ENCODE data around the gene EVX2. TPM values are rescaled to one million over a fixed set of nuclear protein-coding genes. Genes with fewer than 3 reads are reported as not detected.

Gene EVX2
- total RNA-seq, 4 donors from 2014 or later: not detected

DNA sequence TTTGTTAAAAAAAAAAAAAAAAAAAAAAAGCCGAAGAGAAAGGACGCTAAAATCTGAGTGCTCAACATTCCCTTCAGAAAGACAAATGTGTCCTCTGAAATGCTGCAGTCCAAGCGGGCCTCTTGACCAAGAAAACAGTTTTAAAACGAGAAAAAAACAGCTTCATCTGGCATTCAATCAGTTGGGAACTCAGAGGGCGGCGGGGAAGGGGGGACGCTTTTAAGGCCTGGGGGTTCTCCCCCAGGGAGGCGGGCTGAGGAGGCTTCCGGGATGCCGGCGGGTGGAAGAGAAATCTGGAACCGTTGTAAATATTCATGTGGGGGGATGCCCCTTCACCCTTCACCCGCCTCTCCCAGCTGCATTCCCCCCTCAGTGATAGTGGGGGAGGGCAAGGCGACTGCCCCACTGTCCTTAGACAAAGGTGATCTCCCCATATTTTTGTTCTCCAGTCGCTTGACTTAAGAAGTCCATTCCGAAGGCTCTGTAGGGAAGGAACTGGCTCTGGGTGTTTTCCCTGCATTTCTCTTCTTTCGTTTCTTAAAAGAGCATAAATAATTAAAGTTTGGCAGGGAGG lies 20.1 kb upstream of the EVX2 start:
- 7 to 9% methylated on average over 17 of the region's 17 CpGs for WGBS, 2 donors
- no peaks in the 10 kb centered on the region for H3K36me3 ChIP-seq
- peaks cover 10 to 34% of the 10 kb centered on the region in 2 donors for H3K4me1 ChIP-seq
- no peak overlapping the region for H3K27ac ChIP-seq
- H3K4me3 ChIP-seq (replicated peaks in 1 of 3): no peak overlapping the region
- DNase-seq: no peak
- no peaks in the 10 kb centered on the region for H3K9me3 ChIP-seq
- TF ChIP-seq, protein P1, sequence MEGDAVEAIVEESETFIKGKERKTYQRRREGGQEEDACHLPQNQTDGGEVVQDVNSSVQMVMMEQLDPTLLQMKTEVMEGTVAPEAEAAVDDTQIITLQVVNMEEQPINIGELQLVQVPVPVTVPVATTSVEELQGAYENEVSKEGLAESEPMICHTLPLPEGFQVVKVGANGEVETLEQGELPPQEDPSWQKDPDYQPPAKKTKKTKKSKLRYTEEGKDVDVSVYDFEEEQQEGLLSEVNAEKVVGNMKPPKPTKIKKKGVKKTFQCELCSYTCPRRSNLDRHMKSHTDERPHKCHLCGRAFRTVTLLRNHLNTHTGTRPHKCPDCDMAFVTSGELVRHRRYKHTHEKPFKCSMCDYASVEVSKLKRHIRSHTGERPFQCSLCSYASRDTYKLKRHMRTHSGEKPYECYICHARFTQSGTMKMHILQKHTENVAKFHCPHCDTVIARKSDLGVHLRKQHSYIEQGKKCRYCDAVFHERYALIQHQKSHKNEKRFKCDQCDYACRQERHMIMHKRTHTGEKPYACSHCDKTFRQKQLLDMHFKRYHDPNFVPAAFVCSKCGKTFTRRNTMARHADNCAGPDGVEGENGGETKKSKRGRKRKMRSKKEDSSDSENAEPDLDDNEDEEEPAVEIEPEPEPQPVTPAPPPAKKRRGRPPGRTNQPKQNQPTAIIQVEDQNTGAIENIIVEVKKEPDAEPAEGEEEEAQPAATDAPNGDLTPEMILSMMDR (IDR thresholded peaks at IDR 0.05): no peak
- no peak for TF ChIP-seq POLR2A (IDR thresholded peaks at IDR 0.05)
- intact Hi-C loops (cut with DNase I): no loop called here
- peaks cover 75% of the 10 kb centered on the region for H3K27me3 ChIP-seq

DNA sequence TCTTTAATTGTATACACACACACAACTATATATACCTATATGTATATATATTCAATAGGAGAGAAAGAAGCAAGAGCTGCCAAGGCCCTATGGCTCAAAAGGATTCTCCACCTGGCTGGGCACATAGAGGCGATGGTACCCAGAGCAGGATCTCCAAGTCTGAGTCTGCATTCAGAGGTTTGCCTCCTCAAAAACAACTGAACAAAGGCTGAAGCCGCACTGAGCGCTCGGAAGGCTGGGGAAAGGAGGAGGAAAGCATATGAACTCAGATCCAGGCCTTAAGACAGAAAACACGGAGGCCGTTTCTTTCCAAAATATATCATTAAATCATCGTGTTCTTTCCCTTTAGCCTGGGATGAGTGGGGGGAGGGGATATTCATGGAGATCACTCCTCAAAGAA lies 19.4 kb upstream of the EVX2 start:
- H3K4me3 ChIP-seq (replicated peaks in 1 of 3): no peak overlapping the region
- H3K27ac ChIP-seq: no peak overlapping the region
- peaks cover 10 to 28% of the 10 kb centered on the region in 2 donors for H3K4me1 ChIP-seq
- intact Hi-C loops (cut with DNase I): no loop called here
- 23 to 29% methylated on average over 7 of the region's 7 CpGs for WGBS, 2 donors
- H3K9me3 ChIP-seq: no peaks in the 10 kb centered on the region
- TF ChIP-seq, protein P1 (IDR thresholded peaks at IDR 0.05): no peak
- no peak for TF ChIP-seq POLR2A (IDR thresholded peaks at IDR 0.05)
- no peaks in the 10 kb centered on the region for H3K36me3 ChIP-seq
- peaks cover 75% of the 10 kb centered on the region for H3K27me3 ChIP-seq
- DNase-seq: no peak

DNA sequence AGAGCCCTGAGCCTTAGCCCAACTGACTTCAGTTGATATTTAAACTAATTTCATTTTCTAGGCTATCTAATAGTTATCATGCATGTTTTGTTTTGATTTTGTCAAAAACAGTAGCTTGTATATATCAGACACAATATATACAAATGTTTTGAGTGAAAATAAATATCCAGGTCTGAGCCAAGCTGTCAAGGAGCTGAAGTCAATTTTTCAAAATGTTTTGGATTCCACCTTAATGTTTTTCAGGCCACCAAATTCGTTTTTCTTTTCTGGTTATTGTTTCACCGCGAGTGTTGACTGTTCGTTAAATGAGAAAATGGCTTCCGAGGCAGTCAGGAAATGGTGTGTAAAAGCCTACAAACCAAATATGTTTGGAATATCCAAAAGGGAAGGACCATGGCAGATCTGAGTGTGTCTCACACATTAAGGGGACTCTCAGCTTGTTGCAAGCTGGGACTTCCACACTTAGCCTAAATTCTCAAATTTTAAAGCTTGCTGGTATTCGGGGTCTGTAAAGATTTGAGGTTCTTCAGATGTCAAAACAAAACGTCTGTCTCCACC lies 18.6 kb upstream of the EVX2 start:
- H3K36me3 ChIP-seq: no peaks in the 10 kb centered on the region
- H3K27ac ChIP-seq: no peak overlapping the region
- DNase-seq: no peak
- peaks cover 11 to 28% of the 10 kb centered on the region in 2 donors for H3K4me1 ChIP-seq
- TF ChIP-seq POLR2A (IDR thresholded peaks at IDR 0.05): no peak
- TF ChIP-seq, protein P1 (IDR thresholded peaks at IDR 0.05): no peak
- H3K9me3 ChIP-seq: no peaks in the 10 kb centered on the region
- intact Hi-C loops (cut with DNase I): no loop called here
- no peak overlapping the region for H3K4me3 ChIP-seq (replicated peaks in 1 of 3)
- WGBS, 2 donors: 22 to 23% methylated on average over 7 of the region's 7 CpGs
- H3K27me3 ChIP-seq: peaks cover 79% of the 10 kb centered on the region

DNA sequence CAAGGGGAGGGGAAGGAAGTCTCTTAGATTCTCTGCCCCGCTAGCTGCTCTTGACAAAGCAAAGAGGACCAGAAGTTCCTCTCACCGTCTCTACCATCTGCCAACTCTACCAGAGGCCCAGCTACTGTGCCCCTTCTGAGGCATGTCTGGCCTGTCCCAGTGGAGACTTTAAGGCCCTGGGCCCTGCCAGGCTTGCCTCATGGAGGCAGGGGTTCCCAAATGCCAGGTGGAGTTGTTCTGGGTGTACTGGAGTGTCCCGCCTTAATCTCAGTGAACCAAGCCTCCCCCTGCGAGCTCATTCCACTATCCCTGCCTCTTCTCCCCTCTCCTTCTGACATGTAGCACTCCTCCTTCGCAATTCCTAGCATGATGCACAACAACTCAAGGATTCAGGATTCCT lies 18.1 kb upstream of the EVX2 start:
- Histone ChIP-seq H3K9me3 (no peaks in the 10 kb centered on the region), H3K36me3 (no peaks in the 10 kb centered on the region), H3K4me1 (peaks cover 16 to 29% of the 10 kb centered on the region in 2 donors), H3K27me3 (peaks cover 84% of the 10 kb centered on the region), H3K27ac (no peak overlapping the region), H3K4me3 (replicated peaks in 1 of 3) (no peak overlapping the region)
- DNase-seq: no peak
- 32 to 39% methylated on average over 5 of the region's 5 CpGs for WGBS, 2 donors
- intact Hi-C loops (cut with DNase I): no loop called here
- TF ChIP-seq, protein P1 (IDR thresholded peaks at IDR 0.05): no peak
- TF ChIP-seq POLR2A (IDR thresholded peaks at IDR 0.05): no peak

DNA sequence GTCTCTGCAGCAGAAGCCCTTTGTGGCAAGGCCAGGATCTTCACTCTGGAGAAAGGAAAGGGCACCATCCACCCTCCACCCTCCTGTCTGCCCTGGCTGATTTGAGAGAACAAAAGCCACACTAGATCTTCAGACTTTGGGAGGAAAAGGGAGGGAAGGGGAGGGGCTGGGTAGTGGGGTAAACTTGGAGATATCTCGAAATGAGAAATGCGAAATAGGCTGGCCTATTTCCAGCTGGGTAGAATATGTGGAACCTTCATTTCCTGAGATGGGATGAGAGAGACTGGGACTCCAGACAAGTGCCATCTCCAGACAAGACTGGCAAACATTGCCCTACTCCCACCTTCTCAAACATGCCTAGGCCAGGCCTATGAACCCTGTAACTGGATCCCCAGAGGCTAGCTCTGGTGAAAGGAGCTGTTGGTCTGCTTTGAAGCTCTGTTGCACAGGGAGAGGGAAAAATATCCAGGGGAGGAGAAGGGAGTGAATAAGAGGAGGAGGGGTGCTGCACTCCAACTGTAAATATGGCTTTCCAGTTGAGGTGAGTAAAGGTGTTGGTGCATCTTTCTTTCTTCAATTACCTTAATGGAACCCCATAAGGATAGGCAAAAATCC lies 17.6 kb upstream of the EVX2 start:
- Histone ChIP-seq H3K36me3 (no peaks in the 10 kb centered on the region), H3K27me3 (peaks cover 89% of the 10 kb centered on the region), H3K27ac (no peak overlapping the region), H3K9me3 (no peaks in the 10 kb centered on the region), H3K4me3 (replicated peaks in 1 of 3) (no peak overlapping the region), H3K4me1 (peaks cover 18 to 29% of the 10 kb centered on the region in 2 donors)
- no peak for DNase-seq
- intact Hi-C loops (cut with DNase I): no loop called here
- WGBS, 2 donors: 9 to 13% methylated on average over 2 of the region's 2 CpGs
- TF ChIP-seq, protein P1 (IDR thresholded peaks at IDR 0.05): no peak
- TF ChIP-seq POLR2A (IDR thresholded peaks at IDR 0.05): no peak

Measured in thyroid gland (tissue), 4 donors.